NCI-H1930 (cell line): ENCODE measurements around the gene MEGF8.

Experiments used
- DNase-seq, 2 experiments: peaks; one replicate each; lab custom pipeline; 2025; lab: John Stamatoyannopoulos, UW

MEGF8 gene

DNA sequence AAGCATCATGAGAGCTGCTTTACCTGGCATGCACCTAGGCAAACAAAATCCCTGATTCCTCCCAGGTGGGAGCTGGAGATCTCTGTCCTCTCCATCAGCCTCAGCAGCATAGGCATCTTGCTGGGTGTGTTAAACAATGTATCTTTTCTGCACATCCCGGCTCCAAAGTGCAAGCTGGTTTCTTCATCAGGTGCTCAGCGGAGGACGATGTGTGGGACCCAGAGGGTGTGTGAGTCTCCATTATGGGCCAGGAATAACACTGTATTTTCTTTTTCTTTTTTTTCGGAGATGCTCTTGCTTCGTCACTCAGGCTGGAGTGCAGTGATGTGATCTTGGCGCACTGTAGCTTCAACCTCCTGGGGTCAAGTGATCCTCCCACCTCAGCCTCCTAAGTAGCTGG is 54.7 kb downstream of the MEGF8 start:
- DNase-seq = no peak

GRCh38 chr19:42386974-42387707 is 61.7 kb downstream of the MEGF8 start:
- DNase-seq = peak; percentile 77 to 84

GRCh38 chr19:42388851-42389489 is 63.5 kb downstream of the MEGF8 start:
- no peak for DNase-seq

GRCh38 chr19:42389899-42390298 is 64.5 kb downstream of the MEGF8 start, which contains the start of gene CNFN:
Gene CNFN, minus strand, starts transcription at chr19:42390297. Its CDS starts 1,260 bp downstream, at chr19:42389037.
- no peak for DNase-seq

DNA sequence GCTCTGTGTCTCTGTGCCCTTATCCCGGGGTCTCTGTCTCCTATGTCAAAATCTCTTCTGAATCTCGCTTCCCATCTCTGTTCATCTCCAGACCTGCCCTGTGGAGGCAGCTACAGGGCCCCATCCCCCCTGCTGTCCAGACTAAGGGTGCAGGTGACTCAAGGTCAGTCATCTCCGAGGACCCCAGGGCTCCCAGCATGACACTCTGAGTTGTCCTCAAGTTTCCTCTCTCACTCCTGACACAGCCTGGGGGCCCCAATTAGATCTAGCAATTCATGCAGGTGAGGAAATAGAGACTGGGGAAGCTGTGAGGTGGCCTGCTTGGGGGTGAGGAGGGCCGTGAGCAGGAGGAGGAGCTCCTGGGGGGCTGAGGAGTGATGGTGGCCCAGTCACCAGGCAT is 66.7 kb downstream of the MEGF8 start:
- DNase-seq = no peak

DNA sequence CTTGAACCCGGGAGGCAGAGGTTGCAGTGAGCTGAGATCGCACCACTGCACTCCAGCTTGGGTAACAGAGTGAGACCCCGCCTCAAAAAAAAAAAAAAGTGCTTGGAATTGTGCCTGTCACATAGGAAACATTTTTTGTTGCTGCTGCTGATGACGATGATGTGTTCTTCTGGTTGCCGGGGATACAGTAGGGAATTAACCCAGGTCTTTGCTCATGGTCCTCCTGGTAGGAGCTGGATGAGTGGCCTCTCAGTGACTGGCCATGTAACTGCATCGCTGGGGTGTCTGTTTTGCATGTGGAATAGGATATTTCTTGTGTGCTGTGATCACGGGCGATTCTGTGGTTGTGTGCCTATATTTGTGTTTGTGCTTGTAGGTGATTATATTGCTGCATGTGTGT is 69.3 kb downstream of the MEGF8 start:
- DNase-seq = no peak

DNA sequence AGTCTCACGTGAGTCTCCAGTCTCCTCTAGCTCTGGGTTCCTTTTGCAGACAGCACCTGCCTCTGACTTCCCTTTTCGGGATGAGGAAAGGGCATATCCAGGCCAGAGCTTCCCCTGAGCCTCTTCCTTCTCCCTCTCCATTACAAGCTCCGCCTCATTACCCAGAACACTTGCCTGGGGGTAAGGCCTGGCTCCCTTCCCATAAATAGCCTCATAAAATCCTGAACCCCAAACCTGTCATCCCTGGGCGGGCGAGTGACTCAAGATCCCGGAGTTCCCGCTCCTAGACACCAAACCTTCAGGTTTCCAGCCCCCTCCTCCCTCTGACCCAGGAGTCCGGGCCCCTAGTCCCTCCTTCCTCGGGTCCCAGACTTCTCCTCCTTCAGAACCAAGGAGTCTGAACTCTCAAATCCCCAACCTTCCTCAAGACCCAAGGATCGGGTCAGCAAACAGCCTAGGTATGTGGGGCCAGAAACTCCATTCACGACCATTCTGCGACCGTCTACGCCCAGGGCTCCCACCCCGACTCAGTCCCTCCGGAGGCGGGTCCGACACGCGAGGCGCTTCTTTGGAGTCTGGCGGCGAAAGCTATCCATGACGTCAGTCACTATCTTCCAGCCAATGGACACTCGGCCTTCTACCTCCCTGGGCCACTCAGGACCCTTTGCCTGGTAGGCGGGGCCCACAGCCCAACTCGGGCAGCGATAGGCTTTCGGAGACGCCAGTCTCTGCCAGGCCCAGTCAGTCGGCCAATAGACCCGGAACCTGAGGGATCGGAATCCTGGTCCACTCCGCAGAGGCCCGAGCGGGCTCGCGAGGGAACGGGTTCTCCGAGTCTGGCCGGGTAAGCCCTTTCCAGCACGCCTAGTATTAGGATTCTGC is 71.2 kb downstream of the MEGF8 start:
- DNase-seq = peak; percentile 99

- no peak for DNase-seq
Measured at GRCh38 chr19:42397263-42398166, 72.1 kb downstream of the MEGF8 start.

DNA sequence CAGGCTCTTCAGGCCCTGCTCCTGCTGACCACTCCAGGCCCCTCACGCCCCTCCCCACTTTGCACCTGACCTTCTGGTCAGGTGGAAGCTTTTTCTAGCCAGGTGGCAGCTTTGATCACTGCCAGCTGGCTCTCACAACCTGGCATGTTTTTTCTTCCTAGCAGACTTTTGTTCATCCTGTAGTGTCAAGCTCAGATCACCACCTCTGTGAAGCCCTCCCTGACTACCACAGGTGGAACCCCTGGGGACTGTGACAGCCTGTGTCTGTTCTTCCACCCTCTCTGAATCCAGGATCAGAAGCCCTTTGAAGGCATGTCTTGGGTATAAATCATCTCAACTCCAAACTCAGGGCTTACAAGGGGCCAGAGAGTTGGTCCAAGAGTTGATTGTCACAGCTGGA is 75.0 kb downstream of the MEGF8 start:
- no peak for DNase-seq

GRCh38 chr19:42401365-42402303 is 76.2 kb downstream of the MEGF8 start:
- DNase-seq = peak; percentile 80 to 88

GRCh38 chr19:42402376-42403116 is 77.1 kb downstream of the MEGF8 start:
- no peak for DNase-seq

DNA sequence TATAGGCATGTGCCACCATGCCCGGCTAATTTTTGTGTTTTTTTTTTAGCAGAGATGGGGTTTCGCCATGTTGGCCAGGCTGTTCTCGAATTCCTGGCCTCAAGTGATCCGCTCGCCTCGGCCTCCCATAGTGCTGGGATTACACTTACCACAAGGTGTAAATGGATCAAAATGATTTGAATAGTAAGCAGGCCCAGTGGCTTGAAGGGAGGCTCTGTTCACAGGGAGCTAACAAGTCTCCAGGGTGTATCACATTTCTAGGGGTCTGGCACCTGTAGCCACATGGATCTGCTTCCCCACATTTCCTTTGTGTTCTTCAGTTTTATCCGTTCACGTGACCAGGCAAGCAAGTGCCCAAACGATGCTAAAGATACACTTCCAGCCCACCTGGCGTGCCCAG is 78.2 kb downstream of the MEGF8 start:
- DNase-seq = no peak

DNA sequence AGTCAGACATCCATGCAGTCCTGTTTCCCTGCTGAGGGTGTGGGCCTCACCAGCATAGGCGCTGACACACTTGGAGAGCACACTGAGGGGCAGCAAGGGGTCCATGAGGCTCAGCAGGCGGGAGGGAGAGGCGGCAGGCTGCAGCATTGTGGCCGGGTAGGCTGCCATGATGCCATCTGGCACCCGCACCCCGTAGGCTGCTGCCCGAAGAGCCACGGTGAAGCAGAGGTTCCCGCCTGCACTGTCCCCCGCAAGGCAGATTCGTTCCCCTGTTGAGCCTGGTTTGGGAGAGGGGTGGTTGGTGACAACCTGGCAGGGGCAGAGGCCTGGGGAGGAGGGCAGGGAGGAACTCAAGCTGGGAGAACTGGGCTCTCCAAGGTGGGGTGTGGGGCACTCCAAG is 80.7 kb downstream of the MEGF8 start:
- no peak for DNase-seq

- no peak for DNase-seq
Measured at GRCh38 chr19:42407085-42407815, 81.8 kb downstream of the MEGF8 start.

DNA sequence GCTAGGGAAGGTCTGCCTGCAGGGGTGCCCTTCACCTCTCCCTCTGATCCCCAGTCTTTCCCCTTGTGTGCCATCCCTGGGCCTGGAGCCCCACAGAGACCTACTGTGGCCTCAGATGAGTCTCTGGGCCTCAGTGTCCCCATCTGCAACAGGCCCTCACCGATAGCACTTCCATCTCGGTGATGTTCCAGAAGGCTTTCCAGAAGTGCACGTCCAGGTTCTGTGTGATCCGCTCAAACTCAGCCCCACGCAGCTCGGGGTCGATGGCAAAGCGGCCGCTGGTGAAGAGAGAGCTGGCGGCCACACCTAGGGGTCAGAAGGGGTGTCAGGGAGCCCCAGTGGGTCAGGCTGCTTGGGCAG is 82.4 kb downstream of the MEGF8 start:
- DNase-seq = no peak

- no peak for DNase-seq
Measured at GRCh38 chr19:42409477-42409876, 84.0 kb downstream of the MEGF8 start.

- no peak for DNase-seq
Measured at GRCh38 chr19:42410371-42410770, 84.9 kb downstream of the MEGF8 start.

GRCh38 chr19:42411581-42412178 is 86.2 kb downstream of the MEGF8 start:
- no peak for DNase-seq

GRCh38 chr19:42412227-42412626 is 86.8 kb downstream of the MEGF8 start:
- no peak for DNase-seq
